ENCODE measurements around the gene TBX4. TPM values are rescaled to one million over a fixed set of nuclear protein-coding genes. Genes with fewer than 3 reads are reported as not detected.
"Not testable (repeated sequence)": the region's sequence is repeated elsewhere in the genome, so short reads cannot be mapped to it uniquely, and the experiment has no call there.

TBX4 gene
- polyA plus RNA-seq, 6 donors from 2014 or later: not detected

GRCh38 chr17:61444075-61444474, 8.1 kb upstream of the TBX4 start:
- H3K4me3 Mint-ChIP-seq: no peak overlapping the region
- H3K27me3 Mint-ChIP-seq: peaks cover 65 to 85% (median 84%) of the 10 kb centered on the region in 3 donors
- no peaks in the 10 kb centered on the region for H3K4me1 Mint-ChIP-seq
- ATAC-seq (ENCODE audit: low read depth in 2 of 2): no peak
- DNase-seq: no peak
- peaks cover 0 to 19% of the 10 kb centered on the region in 2 donors for H3K36me3 Mint-ChIP-seq
- no peak overlapping the region for H3K27ac Mint-ChIP-seq
- H3K9me3 Mint-ChIP-seq: peaks cover 2 to 21% (median 6%) of the 10 kb centered on the region in 7 donors

GRCh38 chr17:61444831-61445230, 7.4 kb upstream of the TBX4 start:
- Mint-ChIP-seq H3K4me3 (no peak overlapping the region), H3K27ac (peak overlapping the region in 2 of 6 donors; percentile 33 to 62), H3K36me3 (peaks cover 0 to 11% of the 10 kb centered on the region in 2 donors), H3K27me3 (peaks cover 67 to 84% (median 80%) of the 10 kb centered on the region in 3 donors), H3K9me3 (peaks cover 0 to 14% (median 5%) of the 10 kb centered on the region in 7 donors), H3K4me1 (no peaks in the 10 kb centered on the region)
- no peak for DNase-seq
- ATAC-seq (ENCODE audit: low read depth in 2 of 2): no peak

- Mint-ChIP-seq H3K27ac (no peak overlapping the region), H3K27me3 (peaks cover 62 to 79% (median 70%) of the 10 kb centered on the region in 3 donors), H3K9me3 (no peaks in the 10 kb centered on the region), H3K4me1 (peaks cover 0 to 6% (median 6%) of the 10 kb centered on the region in 3 donors), H3K36me3 (no peaks in the 10 kb centered on the region), H3K4me3 (no peak overlapping the region)
- no peak for ATAC-seq (ENCODE audit: low read depth in 2 of 2)
- DNase-seq: no peak
These were observed 4.9 kb upstream of the TBX4 start for GRCh38 chr17:61447358-61447757.

GRCh38 chr17:61448042-61448441, 4.2 kb upstream of the TBX4 start:
- Mint-ChIP-seq H3K9me3 (no peaks in the 10 kb centered on the region), H3K27ac (no peak overlapping the region), H3K4me3 (no peak overlapping the region), H3K27me3 (peaks cover 62 to 79% (median 68%) of the 10 kb centered on the region in 3 donors), H3K4me1 (peaks cover 0 to 13% (median 11%) of the 10 kb centered on the region in 3 donors), H3K36me3 (no peaks in the 10 kb centered on the region)
- ATAC-seq (ENCODE audit: low read depth in 2 of 2): no peak
- DNase-seq: no peak

GRCh38 chr17:61449140-61449539, 3.1 kb upstream of the TBX4 start:
- peaks cover 2 to 19% (median 17%) of the 10 kb centered on the region in 3 donors for H3K4me1 Mint-ChIP-seq
- H3K36me3 Mint-ChIP-seq; ATAC-seq (ENCODE audit: low read depth in 2 of 2); H3K27ac Mint-ChIP-seq; H3K9me3 Mint-ChIP-seq; DNase-seq; H3K4me3 Mint-ChIP-seq: not testable (repeated sequence)
- H3K27me3 Mint-ChIP-seq: peaks cover 73 to 85% (median 75%) of the 10 kb centered on the region in 3 donors

- Mint-ChIP-seq H3K36me3 (no peaks in the 10 kb centered on the region), H3K27me3 (peaks cover 70 to 85% (median 74%) of the 10 kb centered on the region in 3 donors), H3K27ac (no peak overlapping the region), H3K4me1 (peaks cover 6 to 24% (median 21%) of the 10 kb centered on the region in 3 donors), H3K9me3 (peaks cover 0 to 5% (median 2%) of the 10 kb centered on the region in 7 donors), H3K4me3 (no peak overlapping the region)
- ATAC-seq (ENCODE audit: low read depth in 2 of 2): no peak
- DNase-seq: no peak
These were observed 2.2 kb upstream of the TBX4 start for GRCh38 chr17:61449707-61450640.

GRCh38 chr17:61450641-61451537, 1.3 kb upstream of the TBX4 start:
- peaks cover 73 to 85% (median 75%) of the 10 kb centered on the region in 3 donors for H3K27me3 Mint-ChIP-seq
- peak overlapping the region; percentile 35 to 87 (median 70) for H3K4me3 Mint-ChIP-seq
- DNase-seq (no peak), ATAC-seq (ENCODE audit: low read depth in 2 of 2) (no peak)
- H3K9me3 Mint-ChIP-seq: peaks cover 0 to 5% (median 3%) of the 10 kb centered on the region in 7 donors
- H3K4me1 Mint-ChIP-seq: peaks cover 14 to 33% (median 29%) of the 10 kb centered on the region in 3 donors
- H3K36me3 Mint-ChIP-seq: peaks cover 0 to 7% of the 10 kb centered on the region in 2 donors
- H3K27ac Mint-ChIP-seq: peak overlapping the region in 2 of 6 donors; percentile 15 to 94

GRCh38 chr17:61451538-61452300, 503 bp upstream of the TBX4 start:
- DNase-seq: no peak
- Mint-ChIP-seq H3K4me3 (peak overlapping the region in 2 of 8 donors; percentile 60 to 72), H3K36me3 (peaks cover 0 to 7% of the 10 kb centered on the region in 2 donors), H3K27me3 (peaks cover 65 to 85% (median 72%) of the 10 kb centered on the region in 3 donors), H3K27ac (no peak overlapping the region), H3K4me1 (peaks cover 14 to 33% (median 29%) of the 10 kb centered on the region in 3 donors), H3K9me3 (peaks cover 0 to 5% (median 3%) of the 10 kb centered on the region in 7 donors)
- ATAC-seq (ENCODE audit: low read depth in 2 of 2): peak in 1 of 2 donors; percentile 44

- Mint-ChIP-seq H3K9me3 (peaks cover 0 to 5% (median 4%) of the 10 kb centered on the region in 7 donors), H3K36me3 (peaks cover 0 to 7% of the 10 kb centered on the region in 2 donors), H3K27me3 (peaks cover 69 to 87% (median 75%) of the 10 kb centered on the region in 3 donors), H3K4me1 (peaks cover 22 to 52% (median 44%) of the 10 kb centered on the region in 3 donors), H3K27ac (peak overlapping the region in 5 of 6 donors; percentile 6 to 95 (median 72)), H3K4me3 (peak overlapping the region in 6 of 8 donors; percentile 12 to 83 (median 73))
- ATAC-seq (ENCODE audit: low read depth in 2 of 2) (no peak), DNase-seq (no peak)
These were observed 1.6 kb downstream of the TBX4 start for GRCh38 chr17:61453566-61454380.

- no peak for DNase-seq
- Mint-ChIP-seq H3K27ac (peak overlapping the region in 5 of 6 donors; percentile 6 to 95 (median 72)), H3K4me3 (peak overlapping the region; percentile 12 to 83 (median 72)), H3K4me1 (peaks cover 22 to 56% (median 46%) of the 10 kb centered on the region in 3 donors), H3K9me3 (peaks cover 0 to 5% (median 4%) of the 10 kb centered on the region in 7 donors), H3K36me3 (peaks cover 0 to 7% of the 10 kb centered on the region in 2 donors), H3K27me3 (peaks cover 70 to 88% (median 82%) of the 10 kb centered on the region in 3 donors)
- no peak for ATAC-seq (ENCODE audit: low read depth in 2 of 2)
These were observed 2.4 kb downstream of the TBX4 start for GRCh38 chr17:61454381-61455323.

All from naive B cell (primary cell).